Fibroblast of upper back skin (primary cell): ENCODE data around the gene SERPINI1.

Source experiments
- DNase-seq: peaks from one replicate; pipeline ENCODE4 v3.0.0-alpha.2; 2013

Gene SERPINI1

GRCh38 chr3:167854846-167855245 lies 119.3 kb downstream of the SERPINI1 start:
- no peak for DNase-seq

GRCh38 chr3:167855306-167855705 lies 119.8 kb downstream of the SERPINI1 start:
- DNase-seq, result peak; percentile 1

GRCh38 chr3:167858865-167859264 lies 123.3 kb downstream of the SERPINI1 start:
- no peak for DNase-seq

- DNase-seq, result no peak
Observed at GRCh38 chr3:167859610-167860009, 124.1 kb downstream of the SERPINI1 start.

GRCh38 chr3:167861649-167862048 lies 126.1 kb downstream of the SERPINI1 start:
- no peak for DNase-seq

GRCh38 chr3:167862104-167862730 lies 126.7 kb downstream of the SERPINI1 start:
- DNase-seq, result no peak

GRCh38 chr3:167863811-167864551 lies 128.5 kb downstream of the SERPINI1 start:
- no peak for DNase-seq

GRCh38 chr3:167864552-167864874 lies 129.0 kb downstream of the SERPINI1 start:
- DNase-seq, result no peak

- DNase-seq, result no peak
Observed at GRCh38 chr3:167866331-167866730, 130.8 kb downstream of the SERPINI1 start.

GRCh38 chr3:167867981-167868380 lies 132.5 kb downstream of the SERPINI1 start:
- DNase-seq, result no peak

- DNase-seq, result no peak
Observed at GRCh38 chr3:167870181-167870580, 134.7 kb downstream of the SERPINI1 start.

- no peak for DNase-seq
Observed at GRCh38 chr3:167870759-167871158, 135.2 kb downstream of the SERPINI1 start.

- no peak for DNase-seq
Observed at GRCh38 chr3:167872032-167872431, 136.5 kb downstream of the SERPINI1 start.

- no peak for DNase-seq
Observed at GRCh38 chr3:167872941-167873340, 137.4 kb downstream of the SERPINI1 start.

- no peak for DNase-seq
Observed at GRCh38 chr3:167874671-167875372, 139.3 kb downstream of the SERPINI1 start.
